Activated B cell treated with CpG ODN at 0.5 μM for 24 hours (primary cell): ENCODE results near the gene MDM1. TPM values are rescaled to one million over a fixed set of nuclear protein-coding genes. Genes with fewer than 3 reads are reported as not detected.

Experiments used
- ATAC-seq: fragments of 200-7000 bp; cut with Tn5 transposase; one replicate; pipeline ENCODE4 v1.10.0; 2021; ENCODE audit warnings: low read depth, mild to moderate bottlenecking, moderate library complexity
- CTCF ChIA-PET: fragments of 350-600 bp; sonication (Branson Sonifier 250); formaldehyde crosslinking; loops from one replicate; lab custom pipeline; 2021; ENCODE audit warnings: antibody characterized with exemption; lab: Charles Lee
- POLR2A ChIA-PET: fragments of 350-600 bp; sonication (Branson Sonifier 250); formaldehyde crosslinking; loops from one replicate; lab custom pipeline; 2021; ENCODE audit warnings: antibody characterized with exemption; lab: Charles Lee
- DNase-seq: peaks from one replicate; pipeline ENCODE4 v3.0.0; 2022
- H3K27ac Mint-ChIP-seq: one replicate; pipeline ENCODE4 v1.8.0; 2020; ENCODE audit warnings: mixed read lengths
- H3K27me3 Mint-ChIP-seq: one replicate; pipeline ENCODE4 v1.8.0; 2021; ENCODE audit warnings: mixed read lengths
- H3K36me3 Mint-ChIP-seq: one replicate; pipeline ENCODE4 v1.8.0; 2021; ENCODE audit warnings: low read depth, mixed read lengths
- H3K4me1 Mint-ChIP-seq: one replicate; pipeline ENCODE4 v1.8.0; 2021; ENCODE audit warnings: mixed read lengths
- H3K4me3 Mint-ChIP-seq: one replicate; pipeline ENCODE4 v1.8.0; 2020; ENCODE audit warnings: mild to moderate bottlenecking, mixed read lengths
- H3K9me3 Mint-ChIP-seq: one replicate; pipeline ENCODE4 v1.8.0; 2020; ENCODE audit warnings: mixed read lengths
- CTCF ChIP-seq: fragments of 200-600 bp; IDR thresholded peaks from one replicate; pipeline ENCODE4 v1.8.0; 2022; ENCODE audit warnings: antibody characterized with exemption, mild to moderate bottlenecking
- intact Hi-C: fragments of 100-400 bp; cut with micrococcal nuclease; formaldehyde crosslinking; loops from one replicate; pipeline ENCODE4 v1.15.1; 2024
- total RNA-seq: library from RNA; stranded (reverse); gene quantifications from 2 replicates; pipeline ENCODE4 v1.2.3, GENCODE V29; 2022

Gene MDM1
- total RNA-seq, 1 donor from 2014 or later: 25.9 TPM

GRCh38 chr12:68310370-68310769 lies 21.8 kb downstream of the MDM1 start:
- ATAC-seq (no peak), DNase-seq (no peak)
- no peak overlapping the region for H3K4me3 Mint-ChIP-seq
- no peaks in the 10 kb centered on the region for H3K27me3 Mint-ChIP-seq
- intact Hi-C loops: no loop called here
- POLR2A ChIA-PET: no interaction called here
- no peaks in the 10 kb centered on the region for H3K9me3 Mint-ChIP-seq
- no peak for TF ChIP-seq CTCF
- no peak overlapping the region for H3K27ac Mint-ChIP-seq
- H3K4me1 Mint-ChIP-seq: peaks cover 14% of the 10 kb centered on the region
- CTCF ChIA-PET: interaction anchor here (1.2 kb wide), 1 partner anchor 87 kb away, joined by 3 read pairs; no protein-coding TSS in a partner anchor
- peaks cover 43% of the 10 kb centered on the region for H3K36me3 Mint-ChIP-seq

GRCh38 chr12:68306564-68306963 lies 25.6 kb downstream of the MDM1 start:
- ATAC-seq: no peak

DNA sequence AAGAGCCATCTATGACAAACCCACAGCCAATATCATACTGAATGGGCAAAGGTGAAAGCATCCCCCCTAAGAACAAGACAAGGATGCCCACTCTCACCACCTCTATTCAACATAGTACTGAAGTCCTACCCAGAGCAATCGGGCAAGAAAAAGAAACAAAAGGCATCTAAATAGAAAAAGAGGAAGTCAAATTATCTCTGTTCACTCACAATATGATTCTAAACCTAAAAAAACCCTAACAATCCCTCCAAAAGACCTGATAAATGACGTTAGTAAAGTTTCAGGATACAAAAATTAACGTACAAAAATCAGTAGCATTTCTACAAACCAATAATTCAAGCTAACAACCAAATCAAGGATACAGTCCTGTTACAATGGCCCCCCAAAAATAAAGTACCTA lies 26.9 kb downstream of the MDM1 start:
- Mint-ChIP-seq H3K27me3 (no peaks in the 10 kb centered on the region), H3K4me3 (no peak overlapping the region), H3K36me3 (peaks cover 76% of the 10 kb centered on the region), H3K27ac (peak overlapping the region; percentile 10), H3K9me3 (no peaks in the 10 kb centered on the region), H3K4me1 (peaks cover 20% of the 10 kb centered on the region)
- DNase-seq: no peak
- ChIA-PET POLR2A (no interaction called here), CTCF (no interaction called here)
- intact Hi-C loops: no loop called here
- no peak for TF ChIP-seq CTCF
- no peak for ATAC-seq

More at GRCh38 chr12:68306564-68306963, 25.6 kb downstream of the MDM1 start:
- ChIA-PET POLR2A (no interaction called here), CTCF (interaction anchor here (1.4 kb wide), 1 partner anchor 10 kb away, joined by 5 read pairs; no protein-coding TSS in a partner anchor)
- Mint-ChIP-seq H3K9me3 (no peaks in the 10 kb centered on the region), H3K27ac (no peak overlapping the region), H3K4me3 (no peak overlapping the region), H3K27me3 (no peaks in the 10 kb centered on the region), H3K4me1 (peaks cover 20% of the 10 kb centered on the region), H3K36me3 (peaks cover 64% of the 10 kb centered on the region)
- no peak for DNase-seq
- no peak for TF ChIP-seq CTCF
- intact Hi-C loops: no loop called here

DNA sequence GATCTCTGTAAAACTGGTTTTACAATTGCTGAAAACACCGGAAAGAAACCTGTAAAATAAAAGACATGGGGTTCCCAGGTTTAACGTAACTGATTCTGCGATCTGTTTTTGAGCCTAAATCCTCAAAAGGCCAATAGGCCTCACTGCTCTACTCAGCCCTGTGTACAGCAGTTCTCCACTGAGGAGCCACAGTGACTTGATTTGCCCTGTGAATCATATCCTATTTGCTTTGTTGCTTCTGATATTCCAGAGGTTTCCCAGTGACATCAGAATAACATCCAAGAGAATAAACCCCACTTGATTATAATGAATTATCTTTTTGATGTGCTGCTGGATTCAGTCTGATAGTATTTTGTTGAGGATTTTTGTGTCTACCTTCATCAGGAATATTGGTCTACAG lies 27.5 kb downstream of the MDM1 start:
- no peak overlapping the region for H3K4me3 Mint-ChIP-seq
- ChIA-PET CTCF (interaction anchor here (1.7 kb wide), 1 partner anchor 81 kb away, joined by 4 read pairs; no protein-coding TSS in a partner anchor), POLR2A (no interaction called here)
- no peak overlapping the region for H3K27ac Mint-ChIP-seq
- no peaks in the 10 kb centered on the region for H3K27me3 Mint-ChIP-seq
- peaks cover 20% of the 10 kb centered on the region for H3K4me1 Mint-ChIP-seq
- DNase-seq (no peak), ATAC-seq (no peak)
- peaks cover 78% of the 10 kb centered on the region for H3K36me3 Mint-ChIP-seq
- H3K9me3 Mint-ChIP-seq: no peaks in the 10 kb centered on the region
- no peak for TF ChIP-seq CTCF
- intact Hi-C loops: no loop called here

GRCh38 chr12:68303850-68304249 lies 28.3 kb downstream of the MDM1 start:
- H3K9me3 Mint-ChIP-seq: no peaks in the 10 kb centered on the region
- ATAC-seq (no peak), DNase-seq (no peak)
- H3K27ac Mint-ChIP-seq: no peak overlapping the region
- no peaks in the 10 kb centered on the region for H3K27me3 Mint-ChIP-seq
- H3K4me3 Mint-ChIP-seq: no peak overlapping the region
- intact Hi-C loops: no loop called here
- CTCF ChIA-PET: interaction anchor here (1.7 kb wide), 1 partner anchor 80 kb away, joined by 4 read pairs; no protein-coding TSS in a partner anchor
- peaks cover 79% of the 10 kb centered on the region for H3K36me3 Mint-ChIP-seq
- no peak for TF ChIP-seq CTCF
- peaks cover 20% of the 10 kb centered on the region for H3K4me1 Mint-ChIP-seq
- POLR2A ChIA-PET: no interaction called here
